ENCODE measurements around the gene KIAA0319L. TPM values are rescaled to one million over a fixed set of nuclear protein-coding genes. Genes with fewer than 3 reads are reported as not detected.

Gene KIAA0319L
- total and polyA plus RNA-seq, 2 experiments from 2014 or later, result 16.6 to 28.3 TPM

DNA sequence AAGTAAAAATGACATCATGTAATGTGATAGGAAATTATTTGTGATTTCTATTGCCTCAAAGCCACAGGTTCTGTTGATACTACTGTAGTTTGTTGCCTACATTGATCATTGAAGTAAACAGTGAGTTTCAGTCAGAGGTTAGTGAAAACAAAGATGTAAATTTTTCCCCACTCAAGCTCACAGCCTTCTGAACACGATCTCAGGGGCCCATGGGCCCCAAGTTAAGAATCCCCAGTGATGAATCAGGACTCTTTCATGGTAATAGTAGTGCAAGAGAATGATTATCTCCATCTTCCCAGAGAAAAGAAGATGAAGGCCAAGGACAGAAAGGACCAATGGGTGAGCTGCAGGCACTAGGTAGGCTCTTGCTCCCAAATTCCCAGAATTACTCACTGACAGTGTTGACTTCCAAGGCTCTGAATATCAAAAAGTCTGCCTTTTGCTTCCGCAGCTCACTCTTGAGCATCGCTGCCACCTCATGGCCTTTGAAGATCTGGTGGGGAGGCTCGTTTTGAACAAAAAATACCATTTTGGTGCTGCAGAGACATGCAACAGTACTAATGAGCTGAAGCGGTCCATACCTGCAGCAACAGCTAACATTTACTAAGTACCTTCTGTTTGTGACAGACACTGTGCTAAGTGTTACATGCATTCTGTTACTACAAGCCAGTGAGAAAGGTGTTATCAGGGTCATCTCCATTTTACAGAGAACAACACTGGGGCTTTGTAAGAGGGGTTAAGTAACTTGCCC is 113.3 kb downstream of the KIAA0319L start:
- peaks cover 13% of the 10 kb centered on the region for H3F3A ChIP-seq (ENCODE audit: insufficient read depth)
- TF ChIP-seq EZH2phosphoT487 (IDR thresholded peaks at IDR 0.05; ENCODE audit: insufficient read depth, low read depth) (no peak), EZH2 (IDR thresholded peaks at IDR 0.05; ENCODE audit: insufficient read depth, poor library complexity, severe bottlenecking) (no peak)
- H3K4me3 ChIP-seq, result no peak overlapping the region
- H3K9me2 ChIP-seq (ENCODE audit: insufficient read depth), result no peaks in the 10 kb centered on the region
- no peak overlapping the region for H3K27ac ChIP-seq
- no peak overlapping the region for H3K4me2 ChIP-seq (ENCODE audit: unreplicated experiment)
- H3K9me3 ChIP-seq (ENCODE audit: low read depth), result no peaks in the 10 kb centered on the region
- no peaks in the 10 kb centered on the region for H3K27me3 ChIP-seq (replicated peaks; ENCODE audit: insufficient read depth)
- peaks cover 3% of the 10 kb centered on the region; the same call in 1 of the 2 replicates for H3K36me3 ChIP-seq (ENCODE audit: low read depth)
- no peak overlapping the region for H3K9ac ChIP-seq
- no peak overlapping the region for H2AFZ ChIP-seq
- H4K20me1 ChIP-seq (ENCODE audit: insufficient read depth), result no peaks in the 10 kb centered on the region
- in situ Hi-C loops (cut with MboI), result no loop called here
- peak; percentile 37 for DNase-seq
- H3K4me1 ChIP-seq (ENCODE audit: insufficient read depth), result peaks cover 14% of the 10 kb centered on the region
- H3K79me2 ChIP-seq (ENCODE audit: insufficient read depth), result no peaks in the 10 kb centered on the region
- WGBS, 2 experiments (ENCODE audit: low coverage in 1 of 2, low lambda C conversion rate in 2 of 2, missing lambda C conversion rate in 2 of 2), result 81% methylated on average over 5 of the region's 5 CpGs

GRCh38 chr1:35442734-35443133 is 114.5 kb downstream of the KIAA0319L start:
- H4K20me1 ChIP-seq (ENCODE audit: insufficient read depth), result no peaks in the 10 kb centered on the region
- H3K4me3 ChIP-seq, result no peak overlapping the region
- no peak overlapping the region for H2AFZ ChIP-seq
- no peak for DNase-seq
- H3K79me2 ChIP-seq (ENCODE audit: insufficient read depth), result no peaks in the 10 kb centered on the region
- no peaks in the 10 kb centered on the region for H3K9me2 ChIP-seq (ENCODE audit: insufficient read depth)
- H3K9ac ChIP-seq, result no peak overlapping the region
- H3K36me3 ChIP-seq (ENCODE audit: low read depth), result no peaks in the 10 kb centered on the region; the same call in 1 of the 2 replicates
- no peak for TF ChIP-seq EZH2phosphoT487 (IDR thresholded peaks at IDR 0.05; ENCODE audit: insufficient read depth, low read depth)
- no peaks in the 10 kb centered on the region for H3K27me3 ChIP-seq (replicated peaks; ENCODE audit: insufficient read depth)
- peaks cover 4% of the 10 kb centered on the region for H3F3A ChIP-seq (ENCODE audit: insufficient read depth)
- peaks cover 4% of the 10 kb centered on the region; the same call in 1 of the 2 replicates for H3K4me1 ChIP-seq (ENCODE audit: insufficient read depth)
- in situ Hi-C loops (cut with MboI), result no loop called here
- WGBS, 2 experiments (ENCODE audit: low coverage in 1 of 2, low lambda C conversion rate in 2 of 2, missing lambda C conversion rate in 2 of 2), result 82 to 88% methylated on average over 4 of the region's 4 CpGs
- H3K9me3 ChIP-seq (ENCODE audit: low read depth), result no peaks in the 10 kb centered on the region
- H3K4me2 ChIP-seq (ENCODE audit: unreplicated experiment), result no peak overlapping the region
- H3K27ac ChIP-seq, result no peak overlapping the region

GRCh38 chr1:35441926-35442579 is 115.2 kb downstream of the KIAA0319L start:
- H3K9me3 ChIP-seq (ENCODE audit: low read depth), result no peaks in the 10 kb centered on the region
- 84 to 88% methylated on average over 8 of the region's 8 CpGs for WGBS, 2 experiments (ENCODE audit: low coverage in 1 of 2, low lambda C conversion rate in 2 of 2, missing lambda C conversion rate in 2 of 2)
- DNase-seq, result no peak
- no peak overlapping the region for H2AFZ ChIP-seq
- no peak overlapping the region for H3K4me2 ChIP-seq (ENCODE audit: unreplicated experiment)
- no peaks in the 10 kb centered on the region for H3F3A ChIP-seq (ENCODE audit: insufficient read depth)
- in situ Hi-C loops (cut with MboI), result no loop called here
- H4K20me1 ChIP-seq (ENCODE audit: insufficient read depth), result no peaks in the 10 kb centered on the region
- no peaks in the 10 kb centered on the region for H3K9me2 ChIP-seq (ENCODE audit: insufficient read depth)
- no peaks in the 10 kb centered on the region; the same call in 1 of the 2 replicates for H3K36me3 ChIP-seq (ENCODE audit: low read depth)
- H3K4me3 ChIP-seq, result no peak overlapping the region
- H3K27ac ChIP-seq, result no peak overlapping the region
- no peak for TF ChIP-seq EZH2phosphoT487 (IDR thresholded peaks at IDR 0.05; ENCODE audit: insufficient read depth, low read depth)
- TF ChIP-seq EZH2 (IDR thresholded peaks at IDR 0.05; ENCODE audit: insufficient read depth, poor library complexity, severe bottlenecking), result no peak
- H3K4me1 ChIP-seq (ENCODE audit: insufficient read depth), result no peaks in the 10 kb centered on the region
- H3K79me2 ChIP-seq (ENCODE audit: insufficient read depth), result no peaks in the 10 kb centered on the region
- no peaks in the 10 kb centered on the region for H3K27me3 ChIP-seq (replicated peaks; ENCODE audit: insufficient read depth)
- H3K9ac ChIP-seq, result no peak overlapping the region

- DNase-seq, result no peak
- H4K20me1 ChIP-seq (ENCODE audit: insufficient read depth), result no peaks in the 10 kb centered on the region
- no peaks in the 10 kb centered on the region; the same call in 1 of the 2 replicates for H3K36me3 ChIP-seq (ENCODE audit: low read depth)
- in situ Hi-C loops (cut with MboI), result no loop called here
- H2AFZ ChIP-seq, result no peak overlapping the region
- no peaks in the 10 kb centered on the region for H3K9me3 ChIP-seq (ENCODE audit: low read depth)
- no peaks in the 10 kb centered on the region for H3K27me3 ChIP-seq (replicated peaks; ENCODE audit: insufficient read depth)
- H3K79me2 ChIP-seq (ENCODE audit: insufficient read depth), result no peaks in the 10 kb centered on the region
- no peaks in the 10 kb centered on the region for H3K4me1 ChIP-seq (ENCODE audit: insufficient read depth)
- no peak overlapping the region for H3K9ac ChIP-seq
- TF ChIP-seq EZH2phosphoT487 (IDR thresholded peaks at IDR 0.05; ENCODE audit: insufficient read depth, low read depth) (no peak), EZH2 (IDR thresholded peaks at IDR 0.05; ENCODE audit: insufficient read depth, poor library complexity, severe bottlenecking) (no peak)
- WGBS, 2 experiments (ENCODE audit: low coverage in 1 of 2, low lambda C conversion rate in 2 of 2, missing lambda C conversion rate in 2 of 2), result 95 to 100% methylated on average over 1 of the region's 1 CpG
- H3K4me2 ChIP-seq (ENCODE audit: unreplicated experiment), result no peak overlapping the region
- no peak overlapping the region for H3K4me3 ChIP-seq
- no peaks in the 10 kb centered on the region for H3K9me2 ChIP-seq (ENCODE audit: insufficient read depth)
- H3K27ac ChIP-seq, result no peak overlapping the region
- no peaks in the 10 kb centered on the region for H3F3A ChIP-seq (ENCODE audit: insufficient read depth)
Observed at GRCh38 chr1:35439626-35440025, 117.6 kb downstream of the KIAA0319L start.
